CD4-positive, alpha-beta T cell (primary cell): ENCODE data around the gene RSPH10B2. TPM values are rescaled to one million over a fixed set of nuclear protein-coding genes. Genes with fewer than 3 reads are reported as not detected.
"Not testable (repeated sequence)": the region's sequence is repeated elsewhere in the genome, so short reads cannot be mapped to it uniquely, and the experiment has no call there.

ENCODE experiments used
- ATAC-seq: fragments of 200-7000 bp; cut with Tn5 transposase; one replicate; pipeline ENCODE4 v1.10.0; 2022; ENCODE audit warnings: mild to moderate bottlenecking; ENCODE audit not compliant: poor library complexity
- CTCF ChIA-PET: fragments of 350-600 bp; sonication (Branson Sonifier 250); formaldehyde crosslinking; loops from one replicate; lab custom pipeline; 2021; ENCODE audit warnings: antibody characterized with exemption, inconsistent platforms; lab: Charles Lee
- POLR2A ChIA-PET: fragments of 350-600 bp; sonication (Branson Sonifier 250); formaldehyde crosslinking; loops from one replicate; lab custom pipeline; 2021; ENCODE audit warnings: antibody characterized with exemption, inconsistent platforms; lab: Charles Lee
- DNase-seq, 14 experiments: peaks; one replicate each; pipeline ENCODE4 v3.0.0-alpha.2; 2013 to 2020; ENCODE audit warnings: mixed read lengths in 2 of 14
- H3K27ac ChIP-seq, 2 donors: one replicate each; pipeline versions ENCODE4 v1.5.1 to v1.7.0; 2013; ENCODE audit warnings: low read length in 2 of 2, low read depth in 1 of 2, mild to moderate bottlenecking in 1 of 2
- H3K27me3 ChIP-seq, 2 experiments: 1 replicate in 1 of 2; 2 replicates in 1 of 2; pipeline versions ENCODE4 v1.6.1 to v1.7.0; 2013; ENCODE audit warnings: low read length in 2 of 2, control low read depth in 1 of 2, mild to moderate bottlenecking in 1 of 2, moderate library complexity in 1 of 2; ENCODE audit not compliant: insufficient read depth in 2 of 2, control insufficient read depth in 1 of 2
- H3K36me3 ChIP-seq: one replicate; pipeline ENCODE4 v1.6.1; 2013; ENCODE audit warnings: low read length, control low read depth; ENCODE audit not compliant: insufficient read depth
- H3K4me1 ChIP-seq: one replicate; pipeline ENCODE4 v1.6.1; 2013; ENCODE audit warnings: low read length, control low read depth; ENCODE audit not compliant: insufficient read depth
- H3K4me3 ChIP-seq: one replicate; pipeline ENCODE4 v1.5.1; 2013; ENCODE audit warnings: mild to moderate bottlenecking, low read length, moderate library complexity
- H3K9me3 ChIP-seq, 2 experiments: 1 replicate in 1 of 2; 2 replicates in 1 of 2; pipeline versions ENCODE4 v1.6.1 to v1.7.0; 2013; ENCODE audit warnings: low read length in 2 of 2, mild to moderate bottlenecking in 2 of 2, control low read depth in 1 of 2, moderate library complexity in 1 of 2; ENCODE audit not compliant: control insufficient read depth in 1 of 2, insufficient read depth in 1 of 2
- H3K27ac Mint-ChIP-seq: one replicate; pipeline ENCODE4 v1.8.0; 2020; ENCODE audit warnings: mixed read lengths
- H3K27me3 Mint-ChIP-seq: one replicate; pipeline ENCODE4 v1.8.0; 2021; ENCODE audit warnings: mixed read lengths
- H3K36me3 Mint-ChIP-seq: one replicate; pipeline ENCODE4 v1.8.0; 2021; ENCODE audit warnings: low read depth, mixed read lengths
- H3K4me1 Mint-ChIP-seq: one replicate; pipeline ENCODE4 v1.8.0; 2021; ENCODE audit warnings: low read depth, mixed read lengths
- H3K4me3 Mint-ChIP-seq: one replicate; pipeline ENCODE4 v1.8.0; 2020; ENCODE audit warnings: mild to moderate bottlenecking, mixed read lengths
- H3K9me3 Mint-ChIP-seq: one replicate; pipeline ENCODE4 v1.8.0; 2020; ENCODE audit warnings: mixed read lengths
- CTCF ChIP-seq: fragments of 200-600 bp; IDR thresholded peaks from one replicate; pipeline ENCODE4 v1.8.0; 2022; ENCODE audit warnings: antibody characterized with exemption, mild to moderate bottlenecking
- intact Hi-C, 2 experiments: fragments of 100-400 bp; cut with DNase I in 1 of 2; cut with micrococcal nuclease in 1 of 2; formaldehyde crosslinking; loops; one replicate each; pipeline versions ENCODE4 v1.15.1 to v1.9.0; 2023 to 2025; cut with DNase I, micrococcal nuclease
- total RNA-seq, 174 experiments: library from RNA in 2 of 174; stranded (reverse) in 2 of 174; gene quantifications; one replicate each; pipeline ENCODE4 v1.2.3 and lab custom pipeline; 2021 to 2026

RSPH10B2 gene
- total RNA-seq, 2 experiments from 2014 or later, result not detected

- H3K27ac ChIP-seq, H3K9me3 ChIP-seq, H3K4me1 ChIP-seq, H3K36me3 ChIP-seq, POLR2A ChIA-PET, intact Hi-C loops, H3K36me3 Mint-ChIP-seq, H3K9me3 Mint-ChIP-seq, CTCF ChIA-PET, H3K27me3 ChIP-seq, H3K4me1 Mint-ChIP-seq, H3K27me3 Mint-ChIP-seq: not testable (repeated sequence)
- Mint-ChIP-seq H3K27ac (peak within 1 kb of the TSS; percentile 85), H3K4me3 (peak within 1 kb of the TSS; percentile 89)
- peak within 1 kb of the TSS; percentile 55 for H3K4me3 ChIP-seq
- DNase-seq, result peak; percentile 78 to 91 (median 84)
- peak; percentile 28 for TF ChIP-seq CTCF
- ATAC-seq, result peak; percentile 98
Measured at GRCh38 chr7:6826151-6826550, 72.2 kb downstream of the RSPH10B2 start, which contains the start of gene CCZ1B. CCZ1B (minus strand) TSS chr7:6826275; CDS start chr7:6826197, 78 bp downstream.

- DNase-seq, H3K36me3 Mint-ChIP-seq, H3K27ac ChIP-seq, POLR2A ChIA-PET, ATAC-seq, H3K9me3 ChIP-seq, CTCF ChIA-PET, intact Hi-C loops, H3K36me3 ChIP-seq, H3K27me3 Mint-ChIP-seq, H3K4me1 ChIP-seq, H3K4me1 Mint-ChIP-seq, H3K27ac Mint-ChIP-seq, H3K4me3 ChIP-seq, H3K27me3 ChIP-seq, H3K9me3 Mint-ChIP-seq: not testable (repeated sequence)
- peak overlapping the region; percentile 76 for H3K4me3 Mint-ChIP-seq
Measured at GRCh38 chr7:6827180-6827579, 73.3 kb downstream of the RSPH10B2 start.

- ATAC-seq, H3K27me3 ChIP-seq, H3K27ac Mint-ChIP-seq, H3K4me3 Mint-ChIP-seq, H3K4me3 ChIP-seq, DNase-seq, H3K4me1 Mint-ChIP-seq, H3K9me3 Mint-ChIP-seq, H3K36me3 ChIP-seq, H3K27ac ChIP-seq, H3K4me1 ChIP-seq, H3K9me3 ChIP-seq, CTCF ChIA-PET, POLR2A ChIA-PET, H3K36me3 Mint-ChIP-seq: not testable (repeated sequence)
- H3K27me3 Mint-ChIP-seq, result peaks cover 15% of the 10 kb centered on the region
- intact Hi-C loops, result loop anchor here in 1 of 2 experiments (5.0 kb wide), 1 partner anchor 102 kb away; no protein-coding TSS in a partner anchor
Measured at GRCh38 chr7:6829616-6830015, 75.7 kb downstream of the RSPH10B2 start.

GRCh38 chr7:6830026-6830425 is 76.1 kb downstream of the RSPH10B2 start:
- H3K36me3 ChIP-seq, ATAC-seq, H3K9me3 ChIP-seq, H3K4me1 Mint-ChIP-seq, H3K27ac Mint-ChIP-seq, H3K27ac ChIP-seq, H3K4me1 ChIP-seq, H3K4me3 Mint-ChIP-seq, DNase-seq, H3K9me3 Mint-ChIP-seq, H3K36me3 Mint-ChIP-seq, CTCF ChIA-PET, H3K27me3 ChIP-seq, POLR2A ChIA-PET, H3K4me3 ChIP-seq: not testable (repeated sequence)
- intact Hi-C loops, result loop anchor here in 1 of 2 experiments (5.0 kb wide), 1 partner anchor 103 kb away; no protein-coding TSS in a partner anchor
- peaks cover 18% of the 10 kb centered on the region for H3K27me3 Mint-ChIP-seq
